Spleen (tissue), 11 donors: ENCODE results near the gene AGPAT4. TPM values are rescaled to one million over a fixed set of nuclear protein-coding genes. Genes with fewer than 3 reads are reported as not detected.

ENCODE experiments used
- DNase-seq: peaks from one replicate; pipeline ENCODE4 v3.0.0-alpha.2; 2020
- H3K27ac ChIP-seq, 8 donors: fragments of 200-600 bp; sonication (generic) in 7 of 8; 1 replicate in 4 of 8; 2 replicates in 4 of 8; pipeline versions ENCODE4 v1.5.0 to v1.8.0; 2016 to 2021; ENCODE audit warnings: inconsistent platforms in 4 of 8, mild to moderate bottlenecking in 4 of 8, moderate library complexity in 1 of 8
- H3K27me3 ChIP-seq, 7 donors: fragments of 200-600 bp; sonication (generic) in 6 of 7; replicated peaks in 1 of 7; 1 replicate in 4 of 7; 2 replicates in 3 of 7; pipeline versions ENCODE4 v1.5.0 to v1.8.0; 2016 to 2021; ENCODE audit warnings: inconsistent platforms in 3 of 7, mild to moderate bottlenecking in 1 of 7
- H3K36me3 ChIP-seq, 6 donors: fragments of 200-600 bp; sonication (generic) in 5 of 6; 1 replicate in 4 of 6; 2 replicates in 2 of 6; pipeline versions ENCODE4 v1.5.0 to v1.8.0; 2016 to 2021; ENCODE audit warnings: inconsistent platforms in 2 of 6
- H3K4me1 ChIP-seq, 6 donors: fragments of 200-600 bp; sonication (generic) in 5 of 6; 1 replicate in 3 of 6; 2 replicates in 3 of 6; pipeline versions ENCODE4 v1.5.0 to v1.8.0; 2016 to 2021; ENCODE audit warnings: inconsistent platforms in 3 of 6
- H3K4me3 ChIP-seq, 8 donors: fragments of 200-600 bp; sonication (generic) in 7 of 8; 1 replicate in 4 of 8; 2 replicates in 4 of 8; pipeline versions ENCODE4 v1.5.0 to v1.8.0; 2016 to 2021; ENCODE audit warnings: inconsistent platforms in 4 of 8, mild to moderate bottlenecking in 4 of 8, moderate library complexity in 2 of 8
- H3K9me3 ChIP-seq, 8 donors: fragments of 200-600 bp; sonication (generic) in 7 of 8; 1 replicate in 4 of 8; 2 replicates in 4 of 8; pipeline versions ENCODE4 v1.5.0 to v1.8.0; 2016 to 2021; ENCODE audit warnings: inconsistent platforms in 4 of 8
- CTCF ChIP-seq, 11 experiments: fragments of 200-600 bp in 7 of 11; fragments of 450-650 bp in 4 of 11; sonication (generic) in 4 of 11; IDR thresholded peaks in 8 of 11; conservative IDR thresholded peaks in 3 of 11; 1 replicate in 7 of 11; 2 replicates in 4 of 11; pipeline versions ENCODE4 v1.4.0 to v1.8.0; 2016 to 2021; ENCODE audit warnings: antibody characterized with exemption in 11 of 11, inconsistent platforms in 4 of 11, mild to moderate bottlenecking in 1 of 11
- POLR2A ChIP-seq, 3 donors: fragments of 450-650 bp; IDR thresholded peaks; one replicate each; pipeline ENCODE4 v1.5.1; 2017; ENCODE audit warnings: antibody characterized with exemption in 3 of 3, mild to moderate bottlenecking in 1 of 3
- POLR2AphosphoS5 ChIP-seq, 3 donors: sonication (generic); formaldehyde crosslinking; IDR thresholded peaks; one replicate each; pipeline ENCODE4 v1.5.1; 2017; ENCODE audit warnings: antibody characterized with exemption in 3 of 3
- WGBS, 5 donors: extraction: QIAGEN DNeasy Blood & Tissue Kit in 3 of 5; methylation state at CpG; one replicate each; pipeline versions ENCODE4 v1.1.5 to v1.1.7; 2013 to 2018; 5-methylcytosine and 5-hydroxymethylcytosine counted together
- intact Hi-C: fragments of 100-400 bp; cut with DNase I; formaldehyde crosslinking; loops from one replicate; pipeline ENCODE4 v1.15.0; 2023; ENCODE audit warnings: low total_unique reads
- polyA plus RNA-seq, 3 donors: library from polyadenylated mRNA; stranded (reverse); fragments of 200-250 nt; gene quantifications; one replicate each; pipeline ENCODE4 v1.2.1, GENCODE V29; 2013
- total RNA-seq, 7 donors: library from RNA; depleted of rRNA in 3 of 7; stranded (reverse); fragments of >200 nt in 3 of 7; fragmentation: NEBNext Ultra II Directional in 4 of 7; extraction: Animal tissue kit (Norgen Biotek cat#: 25700) in 4 of 7; gene quantifications; one replicate each; pipeline versions ENCODE4 v1.1.0 to v1.2.1, GENCODE V29; 2016 to 2021
- donor health status: healthy with polysubstance abuse.
- donor health status: DM: no; HTN: no; CAD: no; lungs with moderate emphysema.
- donor health status: DM: no; HTN: no; CAD: no.
- donor health status: Bipolar disorder and iron deficiency.
- donor health status: healthy.
- donor health status: DM: no; HTN: no; CAD: no.
- donor health status: DM: yes; HTN: yes; CAD: no.

The AGPAT4 gene
- total and polyA plus RNA-seq, 10 donors: 0.80 to 16.8 (median 8.4) TPM

GRCh38 chr6:161107779-161108730, 165.8 kb downstream of the AGPAT4 start:
- intact Hi-C loops: loop anchor here (10.0 kb wide), 1 partner anchor 247 kb away; no protein-coding TSS in a partner anchor
- H3K27me3 ChIP-seq: no peaks in the 10 kb centered on the region
- TF ChIP-seq POLR2AphosphoS5 (IDR thresholded peaks at IDR 0.05) (no peak), CTCF (IDR thresholded peaks at IDR 0.05 in 8 of 11, conservative IDR thresholded peaks at IDR 0.05 in 3 of 11) (no peak), POLR2A (IDR thresholded peaks at IDR 0.05) (no peak)
- WGBS, 5 donors: 83 to 96% (median 87%) methylated on average over 23 of the region's 23 CpGs
- H3K4me1 ChIP-seq: no peaks in the 10 kb centered on the region
- DNase-seq: no peak
- H3K4me3 ChIP-seq: no peak overlapping the region
- H3K36me3 ChIP-seq: peaks cover 6 to 100% (median 85%) of the 10 kb centered on the region in 6 donors
- no peaks in the 10 kb centered on the region for H3K9me3 ChIP-seq
- H3K27ac ChIP-seq: no peak overlapping the region

DNA sequence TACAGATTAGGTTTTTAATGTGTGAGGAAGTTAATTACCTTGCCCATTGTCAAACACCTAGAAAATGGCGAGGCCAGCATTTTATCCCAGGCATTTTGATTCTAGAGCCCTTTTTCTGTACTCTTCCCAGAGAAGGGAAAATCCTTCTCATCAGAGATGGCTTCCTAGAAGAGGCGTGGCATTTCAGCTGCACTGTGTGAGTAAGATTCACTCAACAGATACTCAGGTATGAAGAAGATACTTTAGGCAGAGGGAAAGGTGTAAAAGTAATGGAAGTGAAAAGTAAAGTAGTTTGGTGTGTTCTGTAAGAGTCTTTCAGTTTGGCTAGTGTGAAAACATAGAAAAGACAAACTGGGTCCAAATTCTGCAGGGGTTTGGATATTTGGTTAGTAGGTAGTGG, 168.5 kb downstream of the AGPAT4 start:
- 96 to 98% (median 97%) methylated on average over 2 of the region's 2 CpGs for WGBS, 5 donors
- Histone ChIP-seq H3K36me3 (peaks cover 0 to 100% (median 77%) of the 10 kb centered on the region in 6 donors), H3K9me3 (no peaks in the 10 kb centered on the region), H3K27me3 (no peaks in the 10 kb centered on the region), H3K4me3 (no peak overlapping the region), H3K4me1 (no peaks in the 10 kb centered on the region), H3K27ac (no peak overlapping the region)
- TF ChIP-seq POLR2A (IDR thresholded peaks at IDR 0.05) (no peak), CTCF (IDR thresholded peaks at IDR 0.05 in 8 of 11, conservative IDR thresholded peaks at IDR 0.05 in 3 of 11) (no peak), POLR2AphosphoS5 (IDR thresholded peaks at IDR 0.05) (no peak)
- no peak for DNase-seq
- intact Hi-C loops: loop anchor here (10.0 kb wide), 1 partner anchor 249 kb away; no protein-coding TSS in a partner anchor

- Histone ChIP-seq H3K4me3 (no peak overlapping the region), H3K9me3 (no peaks in the 10 kb centered on the region), H3K27me3 (no peaks in the 10 kb centered on the region), H3K27ac (no peak overlapping the region), H3K4me1 (no peaks in the 10 kb centered on the region), H3K36me3 (peaks cover 0 to 100% (median 75%) of the 10 kb centered on the region in 6 donors)
- intact Hi-C loops: loop anchor here (10.0 kb wide), 1 partner anchor 250 kb away; no protein-coding TSS in a partner anchor
- no peak for DNase-seq
- TF ChIP-seq POLR2A (IDR thresholded peaks at IDR 0.05): no peak
- no peak for TF ChIP-seq CTCF (IDR thresholded peaks at IDR 0.05 in 8 of 11, conservative IDR thresholded peaks at IDR 0.05 in 3 of 11)
- no peak for TF ChIP-seq POLR2AphosphoS5 (IDR thresholded peaks at IDR 0.05)
Measured at GRCh38 chr6:161104966-161105365, 168.9 kb downstream of the AGPAT4 start.

DNA sequence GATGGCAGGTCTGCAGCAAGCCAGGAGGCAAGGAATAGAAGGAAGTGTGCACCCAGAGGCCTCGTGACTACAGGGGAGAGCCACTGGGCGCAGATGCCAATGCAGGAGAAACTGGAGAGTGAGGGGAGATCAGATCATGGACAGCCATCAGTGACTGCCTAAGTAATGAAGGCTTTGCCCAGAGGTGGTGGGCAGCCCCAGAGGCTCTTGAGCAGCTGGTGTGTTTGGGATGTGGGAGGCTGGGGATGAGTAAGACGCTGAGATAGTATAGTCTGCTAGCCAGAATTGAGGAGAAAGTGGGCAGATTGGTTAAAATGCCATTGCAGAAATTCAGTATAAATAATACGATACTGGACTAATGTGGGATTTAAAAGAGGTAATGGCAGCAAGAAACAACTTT, 170.4 kb downstream of the AGPAT4 start:
- Histone ChIP-seq H3K27me3 (no peaks in the 10 kb centered on the region), H3K36me3 (peaks cover 0 to 100% (median 73%) of the 10 kb centered on the region in 6 donors), H3K27ac (no peak overlapping the region), H3K9me3 (no peaks in the 10 kb centered on the region), H3K4me3 (no peak overlapping the region), H3K4me1 (no peaks in the 10 kb centered on the region)
- intact Hi-C loops: loop anchor here (10.0 kb wide), 1 partner anchor 251 kb away; no protein-coding TSS in a partner anchor
- WGBS, 5 donors: 95 to 100% (median 97%) methylated on average over 4 of the region's 4 CpGs
- DNase-seq: no peak
- TF ChIP-seq CTCF (IDR thresholded peaks at IDR 0.05 in 8 of 11, conservative IDR thresholded peaks at IDR 0.05 in 3 of 11) (no peak), POLR2A (IDR thresholded peaks at IDR 0.05) (no peak), POLR2AphosphoS5 (IDR thresholded peaks at IDR 0.05) (no peak)
